Activated CD8-positive, alpha-beta memory T cell treated with anti-CD3 and anti-CD28 coated beads for 48 hours (primary cell): ENCODE measurements around the gene CYP2W1.
"Not testable (repeated sequence)": the region's sequence is repeated elsewhere in the genome, so short reads cannot be mapped to it uniquely, and the experiment has no call there.

Experiments used
- DNase-seq, 3 experiments: peaks; one replicate each; pipeline ENCODE4 v3.0.0-alpha.2; 2020; ENCODE audit warnings: low read depth in 2 of 3, low spot score in 2 of 3

The CYP2W1 gene

DNA sequence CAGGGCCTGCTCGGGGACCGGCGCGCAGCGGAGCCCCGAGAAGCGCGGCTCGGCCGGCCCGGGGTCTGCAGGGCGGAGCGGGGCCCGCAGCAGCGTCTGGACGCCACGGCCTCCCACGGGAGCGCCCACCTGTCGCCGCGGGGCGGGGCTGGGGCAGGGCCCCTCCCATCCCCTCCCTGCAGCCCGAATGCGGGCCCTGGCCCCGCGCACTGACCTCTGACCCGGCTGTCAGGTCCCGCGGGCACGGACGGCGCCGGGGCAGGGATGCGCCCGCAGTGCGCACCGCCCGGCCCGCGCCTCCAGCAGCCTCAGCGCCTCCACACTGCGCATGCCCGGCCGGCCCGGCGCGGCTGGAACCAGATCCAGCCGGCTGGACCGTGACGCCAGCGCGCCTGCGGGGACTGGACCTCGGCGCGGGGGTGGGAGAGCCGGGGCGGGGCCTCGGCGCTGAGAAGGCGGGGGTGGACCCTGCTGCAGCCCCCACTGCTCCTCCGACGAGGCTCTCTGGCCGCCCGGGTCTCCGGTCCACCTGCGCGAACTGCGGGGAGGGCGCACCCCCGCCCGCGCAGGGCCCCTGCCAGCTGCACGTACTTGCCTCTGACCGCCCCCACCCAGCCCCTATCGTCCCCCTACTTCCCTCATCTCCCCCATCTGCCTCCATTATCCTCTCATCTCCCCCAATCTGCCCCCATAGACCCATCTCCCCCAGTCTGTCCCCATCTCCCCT, 45.2 kb downstream of the CYP2W1 start:
- DNase-seq, result peak; percentile 64 to 76 (median 66)

DNA sequence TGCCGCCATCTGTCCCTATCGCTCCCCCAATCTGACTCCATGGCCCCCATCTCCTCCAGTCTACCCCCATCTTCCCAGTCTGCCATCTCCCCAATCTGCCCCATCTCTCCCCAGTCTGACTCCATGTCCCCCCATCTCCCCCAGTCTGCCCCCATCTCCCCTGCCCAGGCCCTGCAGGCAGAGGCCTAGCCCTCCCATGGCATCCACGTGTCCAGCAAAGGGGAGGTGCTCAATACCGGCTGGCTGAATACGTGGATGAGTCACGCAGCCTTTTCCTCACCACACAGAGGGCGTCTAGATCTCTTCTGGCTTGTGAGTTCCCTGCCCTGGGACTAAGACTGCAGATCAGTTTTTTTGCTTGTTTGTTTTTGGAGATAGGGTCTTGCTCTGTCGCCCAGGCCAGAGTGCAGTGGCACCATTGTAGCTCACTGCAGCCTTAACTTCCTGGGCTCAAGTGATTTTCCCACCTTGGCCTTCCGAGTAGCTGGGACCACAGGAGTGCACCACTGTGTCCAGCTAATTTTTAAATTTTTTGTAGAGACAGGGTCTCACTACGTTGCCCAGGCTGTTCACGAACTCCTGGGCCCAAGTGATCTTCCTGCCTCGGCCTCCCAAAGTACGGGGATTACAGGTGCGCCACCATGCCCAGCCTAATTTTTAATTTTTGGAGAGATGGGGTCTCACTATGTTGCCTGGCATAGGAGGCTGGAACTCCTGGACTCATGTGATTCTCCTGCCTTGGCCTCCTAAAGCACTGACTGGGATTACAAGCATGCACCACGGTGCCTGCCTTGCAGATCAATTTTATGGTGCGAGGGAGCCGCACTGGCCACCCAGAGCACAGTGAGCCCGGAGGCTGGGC, 46.0 kb downstream of the CYP2W1 start:
- peak in 2 of 3 experiments; percentile 31 to 37 for DNase-seq

DNA sequence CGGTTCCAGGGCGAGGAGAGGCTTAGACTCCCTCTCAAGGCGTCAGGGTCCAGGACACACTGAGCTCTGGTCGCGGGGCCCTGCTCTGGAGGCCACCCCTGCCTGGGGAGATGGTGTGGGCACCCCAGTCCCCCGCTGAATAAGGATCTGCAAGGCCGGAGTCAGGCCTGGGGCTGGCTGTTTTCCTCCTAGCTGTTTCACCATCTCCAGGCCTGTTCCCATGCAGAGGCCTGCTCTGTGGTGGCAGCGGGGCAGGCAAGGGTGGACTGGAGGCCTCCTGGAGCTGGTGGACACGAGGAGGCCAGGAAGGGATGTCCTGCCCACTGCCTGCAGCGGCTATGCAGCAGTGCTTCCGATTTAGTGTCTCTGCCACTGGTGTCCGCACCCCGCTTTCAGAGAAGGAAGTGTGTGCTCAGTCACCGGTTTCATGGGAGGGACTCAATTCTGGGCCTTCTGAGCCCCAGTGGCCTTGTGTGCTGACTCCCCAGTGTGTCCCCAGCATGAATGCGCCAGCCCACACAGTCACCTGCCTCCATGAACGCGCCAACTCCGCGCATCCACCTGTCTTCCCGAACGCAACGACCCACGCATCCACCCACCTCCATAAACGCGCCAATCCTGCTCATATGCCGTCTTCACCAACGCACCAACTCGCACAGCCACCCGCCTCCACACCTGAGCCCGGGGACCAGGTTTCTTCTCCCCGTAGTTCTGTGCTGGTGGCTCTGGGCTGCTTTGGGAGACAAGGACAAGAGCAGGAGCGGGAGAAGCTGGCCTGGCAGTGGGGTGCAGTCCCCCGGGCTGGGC, 46.9 kb downstream of the CYP2W1 start:
- no peak for DNase-seq

DNA sequence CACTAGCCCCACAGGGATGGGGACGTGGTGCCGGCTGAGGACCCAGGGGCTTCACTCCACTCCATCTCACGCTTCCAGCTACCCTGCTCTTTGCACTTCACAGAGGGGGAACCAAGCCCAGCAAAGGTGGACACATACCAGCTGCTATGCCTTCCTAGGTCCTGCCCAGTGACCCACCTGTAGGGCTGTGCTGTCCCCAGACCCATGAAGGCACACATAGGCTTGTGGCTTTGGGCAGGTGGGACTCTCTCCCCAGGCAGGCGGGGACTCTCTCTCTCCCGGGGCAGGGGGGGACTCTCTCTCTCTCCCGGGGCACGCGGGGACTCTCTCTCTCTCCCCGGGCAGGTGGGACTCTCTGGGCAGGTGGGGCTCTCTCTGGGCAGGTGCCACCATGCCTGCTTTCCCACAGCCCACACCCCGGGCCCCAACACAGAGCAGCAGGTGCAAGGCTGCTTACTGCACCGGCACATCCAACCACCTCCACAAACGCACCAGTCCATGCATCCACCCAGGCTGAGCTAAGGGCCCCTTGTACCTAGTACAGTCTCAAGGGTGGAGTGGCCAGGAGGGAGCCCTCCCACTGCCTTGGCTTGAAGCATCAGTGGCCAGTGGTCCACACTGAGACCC, 47.6 kb downstream of the CYP2W1 start:
- DNase-seq, result no peak

DNA sequence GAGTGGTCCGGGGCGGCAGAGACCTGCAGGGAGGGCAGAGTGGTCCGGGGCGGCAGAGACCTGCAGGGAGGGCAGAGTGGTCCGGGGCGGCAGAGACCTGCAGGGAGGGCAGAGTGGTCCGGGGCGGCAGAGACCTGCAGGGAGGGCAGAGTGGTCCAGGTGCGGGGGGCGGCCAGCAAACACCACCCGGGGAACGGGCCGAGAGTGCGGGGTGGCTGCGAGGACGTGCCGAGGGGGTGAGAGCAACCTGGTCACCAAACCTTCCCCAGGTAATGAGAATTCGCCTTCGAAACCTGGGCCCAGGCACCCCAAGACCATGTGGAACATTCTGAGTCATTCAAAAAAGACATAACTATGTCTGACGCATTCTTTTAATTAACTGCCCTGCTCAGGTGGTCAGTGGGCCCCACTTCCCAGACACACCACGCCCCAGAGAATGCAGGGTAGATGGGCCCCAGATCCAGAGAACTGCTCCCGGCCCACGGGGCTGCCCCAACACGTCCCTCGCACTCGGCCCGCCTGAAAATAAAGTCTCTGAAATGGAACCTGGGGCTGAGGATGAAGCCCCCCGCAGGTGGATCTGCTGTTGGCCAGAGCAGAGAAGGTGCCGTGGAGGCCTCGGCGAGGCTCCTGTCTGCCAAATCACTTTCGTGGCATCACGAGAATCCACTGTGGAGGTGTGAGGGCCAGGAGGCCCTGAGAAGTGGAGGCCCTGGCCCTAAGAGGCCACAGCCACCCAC, 48.9 kb downstream of the CYP2W1 start:
- DNase-seq, result no peak

DNA sequence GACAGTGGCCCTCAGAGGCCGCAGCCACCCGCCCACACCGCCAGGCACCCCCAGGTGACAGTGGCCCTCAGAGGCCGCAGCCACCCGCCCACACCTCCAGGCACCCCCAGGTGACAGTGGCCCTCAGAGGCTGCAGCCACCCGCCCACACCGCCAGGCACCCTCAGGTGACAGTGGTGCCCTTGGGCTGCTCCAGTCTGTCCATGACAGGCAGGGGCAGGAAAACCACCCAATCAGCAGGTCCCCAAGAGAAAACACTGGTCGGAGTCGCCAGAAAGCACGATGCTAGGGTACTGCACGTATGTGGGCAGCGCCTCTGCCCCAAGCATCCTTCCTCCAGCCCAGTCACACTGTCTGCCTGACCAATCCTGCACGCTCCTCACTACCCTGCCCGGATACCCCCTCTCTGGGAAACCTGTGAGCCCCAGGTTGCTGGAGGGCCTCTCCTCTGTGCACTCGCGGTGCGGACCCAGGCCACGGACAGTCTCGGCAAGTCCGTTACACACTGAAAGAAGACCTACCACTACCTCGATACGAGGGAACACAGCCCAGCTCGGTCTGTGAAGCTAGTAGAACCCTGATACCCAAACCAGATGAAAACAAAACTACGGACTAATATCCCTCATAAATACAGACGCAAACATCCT, 49.7 kb downstream of the CYP2W1 start:
- no peak for DNase-seq

DNA sequence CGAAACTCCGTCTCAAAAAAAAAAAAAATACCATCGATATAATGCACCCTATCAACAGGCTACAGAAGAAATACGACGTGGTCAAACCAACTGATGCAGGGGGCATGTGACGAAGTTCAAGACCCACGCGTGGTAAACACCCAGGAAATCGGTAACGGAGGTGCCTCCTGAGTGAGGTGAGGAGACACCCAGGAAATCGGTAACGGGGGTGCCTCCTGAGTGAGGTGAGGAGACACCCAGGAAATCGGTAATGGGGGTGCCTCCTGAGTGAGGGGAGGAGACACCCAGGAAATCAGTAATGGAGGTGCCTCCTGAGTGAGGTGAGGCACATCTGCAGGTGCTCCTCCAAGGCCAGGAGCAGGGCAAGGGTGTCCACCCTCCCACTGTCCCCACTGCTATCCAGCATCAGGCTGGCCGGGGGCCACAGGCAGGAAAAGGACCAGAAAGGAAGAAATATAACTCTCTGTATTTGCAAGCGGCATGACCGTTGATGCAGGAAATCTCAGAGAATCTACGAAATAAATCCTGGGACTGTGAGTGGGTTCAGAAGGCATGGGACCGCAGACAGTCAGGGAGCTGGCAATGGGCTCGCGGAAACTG, 50.7 kb downstream of the CYP2W1 start:
- no peak for DNase-seq

DNA sequence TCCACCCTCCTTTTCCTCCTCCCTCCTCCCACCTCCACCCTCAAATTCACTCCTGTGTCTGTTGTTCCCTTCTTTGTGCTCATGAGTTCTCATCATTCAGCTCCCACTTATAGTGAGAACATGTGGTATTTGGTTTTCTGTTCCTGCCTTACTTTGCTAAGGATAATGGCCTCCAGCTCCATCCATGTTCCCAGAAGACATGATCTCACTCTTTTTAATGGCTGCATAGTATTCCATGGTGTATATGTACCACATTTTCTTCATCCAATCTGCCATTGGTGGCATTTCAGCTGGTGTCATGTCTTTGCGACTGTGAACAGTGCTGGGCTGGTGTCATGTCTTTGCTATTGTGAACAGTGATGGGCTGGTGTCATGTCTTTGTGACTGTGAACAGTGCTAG, 51.8 kb downstream of the CYP2W1 start:
- not testable (repeated sequence) for DNase-seq

DNA sequence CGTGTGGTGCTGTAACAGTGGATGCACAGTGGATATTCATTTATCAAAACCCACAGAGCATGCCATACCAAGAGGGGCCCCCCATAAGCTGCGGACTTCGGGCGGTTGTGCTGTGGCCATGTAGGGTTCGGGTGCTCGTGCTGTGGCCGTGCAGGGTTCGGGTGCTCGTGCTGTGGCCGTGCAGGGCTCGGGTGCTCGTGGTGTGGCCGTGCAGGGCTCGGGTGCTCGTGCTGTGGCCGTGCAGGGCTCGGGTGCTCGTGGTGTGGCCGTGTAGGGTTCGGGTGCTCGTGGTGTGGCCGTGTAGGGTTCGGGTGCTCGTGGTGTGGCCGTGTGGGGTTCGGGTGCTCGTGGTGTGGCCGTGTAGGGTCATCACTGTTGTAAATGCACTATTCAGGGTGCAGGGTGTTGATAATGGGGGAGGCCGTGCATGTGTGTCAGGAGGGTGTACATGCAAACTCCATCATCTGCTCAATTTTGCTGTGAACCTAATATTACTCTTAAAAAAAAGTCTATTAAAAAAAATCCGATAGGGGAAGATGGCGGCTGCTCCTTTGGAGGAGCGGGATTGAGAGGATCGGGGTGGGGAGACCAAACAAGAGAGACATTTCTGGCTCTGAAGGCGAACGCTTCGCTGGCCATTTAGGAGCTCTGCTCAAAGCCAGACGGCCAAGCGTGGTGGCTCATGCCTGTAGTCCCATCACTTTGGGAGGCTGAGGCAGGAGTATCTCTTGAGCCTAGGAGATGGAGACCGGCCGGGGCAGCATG, 53.4 kb downstream of the CYP2W1 start:
- DNase-seq, result not testable (repeated sequence)
